Suprapubic skin (tissue), 4 donors: ENCODE results near the gene TRAF3. TPM values are rescaled to one million over a fixed set of nuclear protein-coding genes. Genes with fewer than 3 reads are reported as not detected.
A peak's percentile ranks its signal among the peaks of the same experiment; 100 is the strongest.

Source experiments
- DNase-seq, 2 donors: peaks; one replicate each; pipeline ENCODE4 v3.0.0-alpha.2; 2019; ENCODE audit warnings: low spot score in 2 of 2
- H3K27ac ChIP-seq: fragments of 200-600 bp; sonication (generic); one replicate; pipeline ENCODE4 v1.5.1; 2019
- H3K27me3 ChIP-seq: fragments of 200-600 bp; sonication (generic); one replicate; pipeline ENCODE4 v1.5.1; 2019
- H3K36me3 ChIP-seq: fragments of 200-600 bp; sonication (generic); one replicate; pipeline ENCODE4 v1.5.1; 2019
- H3K4me1 ChIP-seq: fragments of 200-600 bp; sonication (generic); one replicate; pipeline ENCODE4 v1.5.1; 2019
- H3K4me3 ChIP-seq: fragments of 200-600 bp; sonication (generic); one replicate; pipeline ENCODE4 v1.5.1; 2019; ENCODE audit warnings: mild to moderate bottlenecking
- H3K9me3 ChIP-seq: fragments of 200-600 bp; sonication (generic); one replicate; pipeline ENCODE4 v1.5.1; 2019
- EP300 ChIP-seq: sonication (generic); formaldehyde crosslinking; IDR thresholded peaks from one replicate; pipeline ENCODE4 v1.6.1; 2017; ENCODE audit warnings: antibody characterized with exemption
- POLR2A ChIP-seq, 2 donors: fragments of 450-650 bp; IDR thresholded peaks; one replicate each; pipeline ENCODE4 v1.6.1; 2017; ENCODE audit warnings: antibody characterized with exemption in 2 of 2, mild to moderate bottlenecking in 2 of 2, moderate library complexity in 2 of 2
- POLR2AphosphoS5 ChIP-seq, 3 donors: sonication (generic); formaldehyde crosslinking; IDR thresholded peaks; one replicate each; pipeline ENCODE4 v1.6.1; 2017; ENCODE audit warnings: antibody characterized with exemption in 3 of 3
- WGBS: methylation state at CpG from one replicate; pipeline ENCODE4 v1.1.5; 2018; 5-methylcytosine and 5-hydroxymethylcytosine counted together
- total RNA-seq, 4 donors: library from RNA; depleted of rRNA; stranded (reverse); fragments of >200 nt; gene quantifications; one replicate each; pipeline ENCODE4 v1.1.0, GENCODE V29; 2016
- TF ChIP-seq, protein P1 (sequence below), 2 donors: fragments of 200-600 bp in 1 of 2; fragments of 450-650 bp in 1 of 2; sonication (generic) in 1 of 2; IDR thresholded peaks; one replicate each; pipeline ENCODE4 v1.5.1; 2016 to 2019; ENCODE audit warnings: antibody characterized with exemption in 2 of 2, mild to moderate bottlenecking in 1 of 2, moderate library complexity in 1 of 2

The TRAF3 gene
- total RNA-seq, 4 donors from 2014 or later = 8.7 to 22.8 (median 14.2) TPM

DNA sequence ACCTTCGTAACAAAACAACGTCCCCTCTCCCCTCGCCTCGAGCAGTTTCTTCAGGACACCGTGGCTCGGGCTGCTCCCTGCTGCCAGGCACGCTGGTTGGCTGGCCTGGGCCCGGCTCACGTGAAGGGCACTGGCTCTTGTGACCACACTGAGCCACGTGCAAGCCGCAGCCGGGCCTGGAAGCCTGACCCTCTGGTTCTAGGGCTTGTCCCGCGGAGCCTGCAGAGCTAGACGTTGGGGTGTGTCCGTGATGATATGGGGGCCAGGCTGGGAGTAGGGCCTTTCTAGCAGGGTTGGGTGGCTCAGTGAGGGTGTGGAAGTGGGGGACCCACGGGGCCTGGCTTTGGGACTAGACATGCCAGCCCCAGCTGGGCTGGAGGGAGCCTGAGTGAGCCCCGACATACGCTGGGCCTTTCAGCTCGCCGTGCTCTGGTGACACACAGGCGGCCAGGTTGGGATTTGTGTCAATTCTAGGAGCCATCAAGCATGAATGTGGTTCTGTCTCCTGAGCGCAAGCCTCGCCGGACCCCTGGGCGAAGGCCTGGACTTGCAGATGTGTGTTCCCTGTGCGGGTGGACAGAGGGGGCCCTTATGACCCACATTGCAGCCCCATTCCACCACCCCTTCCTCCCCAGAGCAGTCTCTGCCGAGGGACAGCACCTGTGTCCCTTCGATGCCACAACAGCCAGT lies 131.7 kb downstream of the TRAF3 start:
- WGBS = 92% methylated on average over 21 of the region's 29 CpGs
- Histone ChIP-seq H3K27me3 (no peaks in the 10 kb centered on the region), H3K36me3 (peaks cover 32% of the 10 kb centered on the region), H3K9me3 (no peaks in the 10 kb centered on the region), H3K4me1 (no peaks in the 10 kb centered on the region), H3K4me3 (no peak overlapping the region), H3K27ac (no peak overlapping the region)
- peak in 1 of 2 donors; percentile 74 for DNase-seq
- no peak for TF ChIP-seq EP300
- no peak for TF ChIP-seq POLR2AphosphoS5 (IDR thresholded peaks at IDR 0.05)
- TF ChIP-seq POLR2A (IDR thresholded peaks at IDR 0.05) = no peak
- TF ChIP-seq, protein P1, sequence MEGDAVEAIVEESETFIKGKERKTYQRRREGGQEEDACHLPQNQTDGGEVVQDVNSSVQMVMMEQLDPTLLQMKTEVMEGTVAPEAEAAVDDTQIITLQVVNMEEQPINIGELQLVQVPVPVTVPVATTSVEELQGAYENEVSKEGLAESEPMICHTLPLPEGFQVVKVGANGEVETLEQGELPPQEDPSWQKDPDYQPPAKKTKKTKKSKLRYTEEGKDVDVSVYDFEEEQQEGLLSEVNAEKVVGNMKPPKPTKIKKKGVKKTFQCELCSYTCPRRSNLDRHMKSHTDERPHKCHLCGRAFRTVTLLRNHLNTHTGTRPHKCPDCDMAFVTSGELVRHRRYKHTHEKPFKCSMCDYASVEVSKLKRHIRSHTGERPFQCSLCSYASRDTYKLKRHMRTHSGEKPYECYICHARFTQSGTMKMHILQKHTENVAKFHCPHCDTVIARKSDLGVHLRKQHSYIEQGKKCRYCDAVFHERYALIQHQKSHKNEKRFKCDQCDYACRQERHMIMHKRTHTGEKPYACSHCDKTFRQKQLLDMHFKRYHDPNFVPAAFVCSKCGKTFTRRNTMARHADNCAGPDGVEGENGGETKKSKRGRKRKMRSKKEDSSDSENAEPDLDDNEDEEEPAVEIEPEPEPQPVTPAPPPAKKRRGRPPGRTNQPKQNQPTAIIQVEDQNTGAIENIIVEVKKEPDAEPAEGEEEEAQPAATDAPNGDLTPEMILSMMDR (IDR thresholded peaks at IDR 0.05) = no peak

DNA sequence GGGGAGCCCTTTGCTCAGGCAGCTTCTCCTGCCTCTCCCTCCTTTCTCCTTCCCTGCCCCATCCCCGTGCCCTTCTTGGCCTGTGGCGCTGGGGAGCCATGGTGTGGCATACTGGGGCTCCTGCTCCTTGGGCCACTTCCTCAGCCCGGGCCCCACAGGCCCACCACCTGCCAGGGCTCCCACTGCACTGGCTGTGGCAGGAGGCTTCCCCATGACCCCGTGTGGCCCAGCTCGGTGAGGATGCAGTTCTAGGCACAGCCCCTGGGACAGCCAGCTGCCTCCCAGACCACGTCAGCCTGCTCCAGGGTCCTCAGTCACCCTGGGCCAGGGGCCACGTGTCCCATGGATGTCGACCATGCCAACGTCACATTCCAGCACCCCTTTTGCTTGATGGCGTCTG lies 132.2 kb downstream of the TRAF3 start:
- Histone ChIP-seq H3K4me1 (no peaks in the 10 kb centered on the region), H3K27me3 (no peaks in the 10 kb centered on the region), H3K4me3 (no peak overlapping the region), H3K36me3 (peaks cover 31% of the 10 kb centered on the region), H3K9me3 (no peaks in the 10 kb centered on the region), H3K27ac (no peak overlapping the region)
- 97% methylated on average over 3 of the region's 10 CpGs for WGBS
- TF ChIP-seq POLR2AphosphoS5 (IDR thresholded peaks at IDR 0.05) = no peak
- no peak for TF ChIP-seq EP300
- TF ChIP-seq, protein P1 (IDR thresholded peaks at IDR 0.05) = no peak
- TF ChIP-seq POLR2A (IDR thresholded peaks at IDR 0.05) = no peak
- peak in 1 of 2 donors; percentile 64 for DNase-seq

DNA sequence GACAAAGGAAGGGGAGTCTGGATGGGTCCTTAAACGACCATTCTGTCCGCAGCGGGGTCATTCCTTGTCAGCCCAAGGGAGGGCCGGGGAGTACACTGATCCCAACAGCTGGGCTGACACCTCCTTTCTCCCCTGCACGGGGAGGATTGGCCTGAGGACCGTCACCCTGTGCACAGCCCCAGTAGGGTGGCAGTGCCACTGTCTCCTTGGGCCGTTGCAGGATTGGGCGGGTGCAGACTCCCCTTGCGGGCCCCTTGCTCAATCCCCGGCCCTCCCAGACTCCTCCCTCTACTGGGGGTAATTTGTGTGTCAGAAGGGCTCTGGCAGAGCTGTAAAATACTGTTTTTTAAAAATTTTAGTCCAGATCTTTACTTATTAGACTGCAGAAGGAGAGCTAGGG lies 132.7 kb downstream of the TRAF3 start:
- WGBS = 84% methylated on average over 4 of the region's 10 CpGs
- Histone ChIP-seq H3K27ac (no peak overlapping the region), H3K4me3 (no peak overlapping the region), H3K9me3 (no peaks in the 10 kb centered on the region), H3K4me1 (no peaks in the 10 kb centered on the region), H3K27me3 (no peaks in the 10 kb centered on the region), H3K36me3 (peaks cover 29% of the 10 kb centered on the region)
- DNase-seq = peak in 1 of 2 donors; percentile 60
- no peak for TF ChIP-seq EP300
- no peak for TF ChIP-seq POLR2A (IDR thresholded peaks at IDR 0.05)
- TF ChIP-seq POLR2AphosphoS5 (IDR thresholded peaks at IDR 0.05) = no peak
- TF ChIP-seq, protein P1 (IDR thresholded peaks at IDR 0.05) = no peak

DNA sequence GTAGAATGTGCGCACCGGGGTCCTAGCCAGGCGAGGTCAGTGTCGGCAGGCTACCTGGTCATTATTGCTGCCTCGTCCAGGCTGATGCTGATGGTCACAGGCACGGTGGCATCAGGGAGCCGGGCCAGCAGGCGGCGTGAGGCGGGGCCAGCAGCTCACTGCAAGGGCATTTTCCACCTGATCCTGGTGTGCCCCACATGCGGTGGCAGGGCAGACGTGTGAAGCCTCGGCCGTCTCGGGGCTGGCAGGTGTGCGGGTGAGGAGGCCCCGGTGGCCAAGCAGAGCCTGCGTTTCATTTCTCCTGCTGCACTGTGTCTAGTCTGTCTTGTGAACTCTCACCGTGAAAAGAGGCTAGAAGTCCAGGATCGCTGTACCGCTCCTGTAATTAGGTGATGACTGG lies 133.2 kb downstream of the TRAF3 start:
- Histone ChIP-seq H3K4me1 (no peaks in the 10 kb centered on the region), H3K27ac (no peak overlapping the region), H3K4me3 (no peak overlapping the region), H3K36me3 (peaks cover 24% of the 10 kb centered on the region), H3K9me3 (no peaks in the 10 kb centered on the region), H3K27me3 (no peaks in the 10 kb centered on the region)
- WGBS = 95% methylated on average over 6 of the region's 21 CpGs
- TF ChIP-seq, protein P1 (IDR thresholded peaks at IDR 0.05) = no peak
- TF ChIP-seq POLR2AphosphoS5 (IDR thresholded peaks at IDR 0.05) = no peak
- TF ChIP-seq EP300 = no peak
- no peak for TF ChIP-seq POLR2A (IDR thresholded peaks at IDR 0.05)
- peak in 1 of 2 donors; percentile 70 for DNase-seq

DNA sequence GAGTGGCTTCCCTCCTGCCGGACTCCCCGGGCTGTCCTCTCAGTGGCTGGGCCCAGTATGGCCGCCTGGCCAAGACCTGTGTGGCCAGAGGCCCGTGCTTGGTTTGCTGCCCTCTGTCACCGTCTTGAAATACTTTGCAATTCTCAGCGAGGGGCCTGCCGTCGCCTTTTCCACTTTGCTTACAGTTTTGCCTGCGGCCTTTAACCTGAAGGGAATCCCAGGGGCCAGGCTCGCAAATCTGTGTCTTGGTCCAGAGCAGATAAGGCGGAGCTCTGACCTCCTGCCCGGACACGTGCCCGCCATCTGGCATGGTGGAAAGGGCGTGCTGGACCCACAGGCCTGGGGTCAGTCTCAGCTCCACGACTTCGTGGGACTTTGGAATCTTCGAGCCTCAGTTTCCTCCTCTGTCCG lies 134.3 kb downstream of the TRAF3 start:
- 82% methylated on average over 19 of the region's 19 CpGs for WGBS
- no peaks in the 10 kb centered on the region for H3K27me3 ChIP-seq
- H3K36me3 ChIP-seq = peaks cover 18% of the 10 kb centered on the region
- no peak for TF ChIP-seq EP300
- TF ChIP-seq, protein P1 (IDR thresholded peaks at IDR 0.05) = no peak
- no peak for TF ChIP-seq POLR2A (IDR thresholded peaks at IDR 0.05)
- TF ChIP-seq POLR2AphosphoS5 (IDR thresholded peaks at IDR 0.05) = no peak
- no peaks in the 10 kb centered on the region for H3K4me1 ChIP-seq
- H3K4me3 ChIP-seq = no peak overlapping the region
- H3K9me3 ChIP-seq = no peaks in the 10 kb centered on the region
- peak in 1 of 2 donors; percentile 59 for DNase-seq
- H3K27ac ChIP-seq = no peak overlapping the region
